ENCODE results near the gene URAD.
"Not testable (repeated sequence)": the region's sequence is repeated elsewhere in the genome, so short reads cannot be mapped to it uniquely, and the experiment has no call there.

URAD gene

DNA sequence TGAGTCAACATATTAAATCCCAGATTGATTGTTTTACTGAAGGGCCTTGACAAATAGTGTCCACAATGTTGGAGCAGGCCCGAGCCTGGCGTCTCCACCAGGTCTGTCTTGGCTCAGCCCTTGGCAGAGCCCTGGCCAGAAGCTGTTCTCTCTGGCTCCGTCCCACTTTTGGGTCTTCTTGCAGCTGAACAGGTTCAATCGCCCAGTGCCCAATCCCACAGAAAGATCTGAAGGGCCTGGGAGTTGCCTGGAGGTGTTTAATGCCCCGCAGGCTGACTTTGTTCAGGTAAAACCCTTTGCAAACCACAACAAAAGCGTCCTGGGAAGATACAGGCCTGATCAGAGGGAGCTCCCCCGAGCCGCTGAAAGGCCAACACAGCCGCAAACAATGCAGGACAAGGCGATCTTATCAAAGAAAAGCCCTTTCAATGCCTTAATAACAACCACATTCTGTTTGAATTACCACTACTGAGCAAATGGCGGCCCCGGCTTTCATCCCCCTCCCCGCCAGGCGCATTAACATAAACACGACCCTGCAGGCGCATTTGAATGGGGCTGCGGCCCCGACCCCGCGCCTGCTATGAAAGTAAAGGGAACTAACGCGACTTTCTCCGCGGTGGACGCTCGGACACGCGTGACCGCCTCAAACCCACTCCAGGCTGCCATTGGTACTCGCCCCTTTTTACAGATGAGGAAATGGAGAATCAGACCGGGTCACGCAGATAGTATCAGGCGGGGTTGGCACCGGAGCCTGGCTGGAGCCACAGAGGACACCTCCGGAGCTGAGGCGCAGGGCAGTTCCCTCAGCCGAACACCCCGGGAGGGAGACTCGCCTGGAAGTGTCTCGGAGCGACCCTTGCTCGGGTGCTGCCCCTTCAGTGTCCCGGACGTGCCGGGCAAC lies 22.5 kb downstream of the URAD start:
- no peak for DNase-seq (ENCODE audit: low read depth)
- TF ChIP-seq, protein P1, sequence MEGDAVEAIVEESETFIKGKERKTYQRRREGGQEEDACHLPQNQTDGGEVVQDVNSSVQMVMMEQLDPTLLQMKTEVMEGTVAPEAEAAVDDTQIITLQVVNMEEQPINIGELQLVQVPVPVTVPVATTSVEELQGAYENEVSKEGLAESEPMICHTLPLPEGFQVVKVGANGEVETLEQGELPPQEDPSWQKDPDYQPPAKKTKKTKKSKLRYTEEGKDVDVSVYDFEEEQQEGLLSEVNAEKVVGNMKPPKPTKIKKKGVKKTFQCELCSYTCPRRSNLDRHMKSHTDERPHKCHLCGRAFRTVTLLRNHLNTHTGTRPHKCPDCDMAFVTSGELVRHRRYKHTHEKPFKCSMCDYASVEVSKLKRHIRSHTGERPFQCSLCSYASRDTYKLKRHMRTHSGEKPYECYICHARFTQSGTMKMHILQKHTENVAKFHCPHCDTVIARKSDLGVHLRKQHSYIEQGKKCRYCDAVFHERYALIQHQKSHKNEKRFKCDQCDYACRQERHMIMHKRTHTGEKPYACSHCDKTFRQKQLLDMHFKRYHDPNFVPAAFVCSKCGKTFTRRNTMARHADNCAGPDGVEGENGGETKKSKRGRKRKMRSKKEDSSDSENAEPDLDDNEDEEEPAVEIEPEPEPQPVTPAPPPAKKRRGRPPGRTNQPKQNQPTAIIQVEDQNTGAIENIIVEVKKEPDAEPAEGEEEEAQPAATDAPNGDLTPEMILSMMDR (conservative IDR thresholded peaks at IDR 0.05; ENCODE audit: low read depth, low read length): no peak
- H3K4me3 ChIP-seq (ENCODE audit: low read depth, low read length): no peak overlapping the region

DNA sequence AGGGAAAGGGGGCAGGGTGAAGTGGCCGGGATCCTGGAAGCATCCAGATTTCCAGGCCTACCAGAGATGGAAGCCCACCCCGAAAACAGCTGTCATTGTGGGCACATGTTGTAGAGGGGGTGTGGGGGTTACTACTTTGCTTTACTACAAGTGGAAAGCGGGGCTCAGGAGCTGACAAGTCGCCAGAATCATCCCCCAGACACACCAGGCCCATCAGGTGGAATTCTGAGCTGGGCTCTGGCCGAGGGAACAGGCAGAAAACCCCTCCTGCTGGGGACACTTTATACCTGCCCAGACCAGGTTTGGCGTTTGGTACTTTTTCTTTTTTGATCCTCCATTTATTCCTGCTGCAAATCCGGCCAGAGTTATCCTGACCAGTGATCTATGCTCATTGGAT lies 23.2 kb downstream of the URAD start:
- TF ChIP-seq, protein P1 (conservative IDR thresholded peaks at IDR 0.05; ENCODE audit: low read depth, low read length): no peak
- H3K4me3 ChIP-seq (ENCODE audit: low read depth, low read length): no peak overlapping the region
- no peak for DNase-seq (ENCODE audit: low read depth)

DNA sequence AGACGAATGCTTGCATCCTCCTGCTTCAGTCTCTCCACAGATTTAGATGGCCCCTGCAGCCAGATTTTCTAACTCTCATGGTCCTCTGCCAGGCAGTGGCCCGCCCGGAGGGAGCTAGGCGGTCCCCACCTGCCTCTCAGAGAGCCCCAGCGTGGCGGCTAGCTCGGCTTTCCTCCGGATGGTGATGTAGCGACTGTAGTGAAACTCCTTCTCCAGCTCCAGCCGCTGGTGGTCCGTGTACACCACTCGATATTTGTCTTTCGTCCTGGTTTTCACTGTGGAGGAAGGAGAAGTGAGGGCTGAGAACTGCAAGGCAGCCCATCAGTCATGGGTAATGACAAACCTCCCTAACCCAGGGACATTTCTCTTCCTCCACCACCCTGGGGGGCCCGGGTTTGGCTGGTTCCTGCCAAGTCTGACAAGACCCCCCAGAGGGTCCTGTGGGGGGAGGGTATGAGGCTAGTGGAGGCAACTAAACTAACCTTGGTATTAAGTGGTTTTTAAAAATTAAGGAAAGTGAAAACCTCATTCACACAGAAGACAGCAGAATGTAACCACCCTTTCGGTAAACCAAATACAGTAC lies 23.7 kb downstream of the URAD start:
- no peak for DNase-seq (ENCODE audit: low read depth)
- TF ChIP-seq, protein P1 (conservative IDR thresholded peaks at IDR 0.05; ENCODE audit: low read depth, low read length): no peak
- H3K4me3 ChIP-seq (ENCODE audit: low read depth, low read length): no peak overlapping the region

DNA sequence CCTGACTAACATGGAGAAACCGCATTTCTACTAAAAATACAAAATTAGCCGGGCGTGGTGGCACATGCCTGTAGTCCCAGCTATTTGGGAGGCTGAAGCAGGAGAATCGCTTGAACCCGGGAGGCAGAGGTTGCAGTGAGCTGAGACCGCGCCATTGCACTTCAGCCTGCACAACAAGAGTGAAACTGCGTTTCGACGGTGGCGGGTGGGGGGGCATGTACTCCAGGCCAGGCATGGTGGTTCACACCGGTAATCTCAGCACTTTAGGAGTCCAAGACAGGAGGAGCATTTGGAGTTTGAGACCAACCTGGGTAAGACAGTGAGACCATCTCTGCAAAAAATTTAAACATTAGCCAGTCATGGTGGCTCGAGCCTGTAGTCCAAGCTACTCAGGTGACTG lies 24.3 kb downstream of the URAD start:
- H3K4me3 ChIP-seq (ENCODE audit: low read depth, low read length); DNase-seq (ENCODE audit: low read depth): not testable (repeated sequence)

DNA sequence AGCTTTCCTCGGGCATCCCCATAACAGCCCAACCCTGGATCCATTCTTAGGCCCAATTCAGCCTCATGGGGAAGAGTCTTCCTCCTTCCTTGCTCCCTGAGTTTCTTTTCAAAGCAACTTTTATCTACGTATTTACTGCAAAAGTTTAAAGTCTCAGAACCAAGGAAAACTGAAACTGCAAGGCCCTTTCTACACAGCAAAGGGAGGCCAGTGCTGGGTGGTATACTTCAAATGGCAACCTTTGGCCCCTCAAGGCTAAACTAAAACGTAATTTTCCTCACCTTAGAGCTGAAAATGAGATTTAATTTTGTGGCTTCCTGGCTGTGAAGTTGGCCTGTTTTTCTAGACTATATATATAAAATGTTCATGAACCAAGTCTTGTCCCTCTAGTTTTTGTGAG lies 25.0 kb downstream of the URAD start:
- no peak overlapping the region for H3K4me3 ChIP-seq (ENCODE audit: low read depth, low read length)
- TF ChIP-seq, protein P1 (conservative IDR thresholded peaks at IDR 0.05; ENCODE audit: low read depth, low read length): no peak
- no peak for DNase-seq (ENCODE audit: low read depth)

DNA sequence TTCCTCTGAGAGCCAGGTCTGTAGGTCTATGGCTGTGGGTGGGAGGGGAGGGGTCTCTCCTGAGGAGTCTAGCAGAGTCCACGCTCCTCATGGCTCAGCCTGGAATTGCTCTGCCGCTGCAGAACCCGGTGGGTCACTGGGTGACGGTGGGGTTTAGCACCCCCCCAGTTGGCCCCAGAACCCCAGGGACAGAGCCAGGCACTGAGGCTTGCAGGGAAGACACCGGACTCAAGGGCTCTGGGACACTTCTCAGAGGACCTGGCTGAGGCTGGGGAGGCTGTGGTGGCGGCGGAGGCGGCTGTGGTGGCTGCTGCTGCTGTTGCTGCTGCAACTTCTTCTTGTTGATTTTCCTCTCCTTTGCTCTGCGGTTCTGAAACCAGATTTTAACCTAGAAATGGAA lies 25.5 kb downstream of the URAD start:
- H3K4me3 ChIP-seq (ENCODE audit: low read depth, low read length): no peak overlapping the region
- no peak for DNase-seq (ENCODE audit: low read depth)
- TF ChIP-seq, protein P1 (conservative IDR thresholded peaks at IDR 0.05; ENCODE audit: low read depth, low read length): no peak

DNA sequence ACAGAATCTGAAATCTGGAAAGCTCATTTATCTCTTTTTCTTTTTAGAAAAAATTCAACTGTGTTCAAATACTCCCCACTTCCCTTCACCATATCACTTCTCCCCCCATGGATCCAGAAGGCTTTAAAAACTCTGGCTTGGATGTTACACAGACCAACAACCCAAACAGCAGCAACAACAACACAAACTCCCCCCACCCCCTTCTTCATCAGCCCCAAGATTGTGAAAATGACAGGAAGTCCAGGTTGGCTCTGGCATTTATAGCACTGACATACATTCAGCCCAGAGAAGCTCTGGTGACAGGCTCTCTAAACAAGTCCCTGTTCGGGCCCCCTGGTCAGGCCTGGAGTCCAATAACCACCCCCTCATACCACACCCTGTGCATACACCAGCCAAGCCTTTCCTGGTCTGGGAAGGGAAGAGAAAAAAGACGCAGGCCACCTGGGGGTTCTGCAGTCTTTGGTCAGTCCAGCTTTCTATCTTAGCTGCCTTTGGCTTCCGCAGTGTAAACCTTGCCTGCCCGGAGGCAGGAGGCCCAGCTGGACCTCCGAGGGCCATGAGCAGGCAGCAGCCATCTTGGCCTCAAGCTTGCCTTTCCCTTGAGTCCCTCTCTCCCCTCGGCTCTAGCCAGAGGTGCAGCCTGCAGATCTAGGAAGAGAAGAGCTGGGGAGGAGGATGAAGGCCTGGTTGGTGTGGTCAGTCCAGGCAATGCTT lies 26.2 kb downstream of the URAD start:
- no peak overlapping the region for H3K4me3 ChIP-seq (ENCODE audit: low read depth, low read length)
- TF ChIP-seq, protein P1 (conservative IDR thresholded peaks at IDR 0.05; ENCODE audit: low read depth, low read length): no peak
- DNase-seq (ENCODE audit: low read depth): no peak
